ENCODE results near the gene ZBTB14. TPM values are rescaled to one million over a fixed set of nuclear protein-coding genes. Genes with fewer than 3 reads are reported as not detected.

ZBTB14 gene
- total and polyA plus RNA-seq, 2 experiments from 2014 or later = 9.6 to 10.6 TPM

GRCh38 chr18:5253910-5254309, 41.6 kb downstream of the ZBTB14 start:
- Histone ChIP-seq H3K79me2 (ENCODE audit: insufficient read depth) (no peaks in the 10 kb centered on the region), H3K4me1 (ENCODE audit: insufficient read depth) (no peaks in the 10 kb centered on the region), H4K20me1 (ENCODE audit: insufficient read depth) (no peaks in the 10 kb centered on the region), H3K27me3 (replicated peaks; ENCODE audit: insufficient read depth) (no peaks in the 10 kb centered on the region), H3F3A (ENCODE audit: insufficient read depth) (no peaks in the 10 kb centered on the region), H2AFZ (no peak overlapping the region), H3K9me3 (ENCODE audit: low read depth) (no peaks in the 10 kb centered on the region), H3K9me2 (ENCODE audit: insufficient read depth) (no peaks in the 10 kb centered on the region), H3K4me3 (no peak overlapping the region), H3K27ac (no peak overlapping the region), H3K4me2 (ENCODE audit: unreplicated experiment) (no peak overlapping the region), H3K36me3 (ENCODE audit: low read depth) (no peaks in the 10 kb centered on the region), H3K9ac (no peak overlapping the region)
- WGBS, 2 experiments (ENCODE audit: low coverage in 1 of 2, low lambda C conversion rate in 2 of 2, missing lambda C conversion rate in 2 of 2) = 51 to 53% methylated on average over 2 of the region's 2 CpGs
- no peak for TF ChIP-seq EZH2 (IDR thresholded peaks at IDR 0.05; ENCODE audit: insufficient read depth, poor library complexity, severe bottlenecking)
- no peak for TF ChIP-seq EZH2phosphoT487 (IDR thresholded peaks at IDR 0.05; ENCODE audit: insufficient read depth, low read depth)
- DNase-seq = no peak
- in situ Hi-C loops (cut with MboI) = no loop called here

DNA sequence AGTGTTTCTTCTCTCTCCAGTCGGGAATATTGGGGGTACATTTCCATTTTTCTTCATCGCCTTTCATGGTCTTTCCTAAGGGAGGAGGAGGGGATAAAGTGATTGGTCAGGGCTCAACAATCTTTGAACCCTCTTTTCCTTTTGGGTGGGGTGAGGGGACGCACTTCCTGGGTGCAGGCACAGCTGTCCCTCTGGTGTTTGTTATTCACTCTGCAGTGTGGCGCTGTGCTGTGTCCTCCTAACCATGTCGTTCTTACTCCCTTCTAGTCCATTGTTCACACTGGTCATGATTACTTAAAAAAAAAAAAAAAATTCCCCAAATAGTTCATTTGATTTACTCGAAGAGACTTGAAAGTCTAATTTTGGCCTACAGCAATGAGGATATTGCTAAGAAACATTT, 44.4 kb downstream of the ZBTB14 start:
- in situ Hi-C loops (cut with MboI) = no loop called here
- no peak overlapping the region for H3K9ac ChIP-seq
- no peaks in the 10 kb centered on the region for H3K9me3 ChIP-seq (ENCODE audit: low read depth)
- H3F3A ChIP-seq (ENCODE audit: insufficient read depth) = no peaks in the 10 kb centered on the region
- WGBS, 2 experiments (ENCODE audit: low coverage in 1 of 2, low lambda C conversion rate in 2 of 2, missing lambda C conversion rate in 2 of 2) = 55 to 61% methylated on average over 6 of the region's 6 CpGs
- no peaks in the 10 kb centered on the region for H3K79me2 ChIP-seq (ENCODE audit: insufficient read depth)
- H4K20me1 ChIP-seq (ENCODE audit: insufficient read depth) = no peaks in the 10 kb centered on the region
- H3K27ac ChIP-seq = no peak overlapping the region
- DNase-seq = no peak
- H3K4me3 ChIP-seq = no peak overlapping the region
- no peak overlapping the region for H2AFZ ChIP-seq
- H3K4me2 ChIP-seq (ENCODE audit: unreplicated experiment) = no peak overlapping the region
- H3K4me1 ChIP-seq (ENCODE audit: insufficient read depth) = no peaks in the 10 kb centered on the region
- no peaks in the 10 kb centered on the region for H3K27me3 ChIP-seq (replicated peaks; ENCODE audit: insufficient read depth)
- TF ChIP-seq EZH2 (IDR thresholded peaks at IDR 0.05; ENCODE audit: insufficient read depth, poor library complexity, severe bottlenecking) = no peak
- TF ChIP-seq EZH2phosphoT487 (IDR thresholded peaks at IDR 0.05; ENCODE audit: insufficient read depth, low read depth) = no peak
- no peaks in the 10 kb centered on the region for H3K9me2 ChIP-seq (ENCODE audit: insufficient read depth)
- H3K36me3 ChIP-seq (ENCODE audit: low read depth) = no peaks in the 10 kb centered on the region

- Histone ChIP-seq H3K79me2 (ENCODE audit: insufficient read depth) (no peaks in the 10 kb centered on the region), H3K4me3 (no peak overlapping the region), H3F3A (ENCODE audit: insufficient read depth) (no peaks in the 10 kb centered on the region), H3K9ac (no peak overlapping the region), H3K27me3 (replicated peaks; ENCODE audit: insufficient read depth) (no peaks in the 10 kb centered on the region), H3K36me3 (ENCODE audit: low read depth) (no peaks in the 10 kb centered on the region), H3K4me2 (ENCODE audit: unreplicated experiment) (no peak overlapping the region), H3K9me2 (ENCODE audit: insufficient read depth) (no peaks in the 10 kb centered on the region), H4K20me1 (ENCODE audit: insufficient read depth) (no peaks in the 10 kb centered on the region), H2AFZ (no peak overlapping the region), H3K27ac (no peak overlapping the region), H3K4me1 (ENCODE audit: insufficient read depth) (no peaks in the 10 kb centered on the region), H3K9me3 (ENCODE audit: low read depth) (no peaks in the 10 kb centered on the region)
- TF ChIP-seq EZH2phosphoT487 (IDR thresholded peaks at IDR 0.05; ENCODE audit: insufficient read depth, low read depth) = no peak
- no peak for TF ChIP-seq EZH2 (IDR thresholded peaks at IDR 0.05; ENCODE audit: insufficient read depth, poor library complexity, severe bottlenecking)
- DNase-seq = peak; percentile 29
- in situ Hi-C loops (cut with MboI) = no loop called here
These were observed 44.9 kb downstream of the ZBTB14 start for GRCh38 chr18:5250603-5251002.

DNA sequence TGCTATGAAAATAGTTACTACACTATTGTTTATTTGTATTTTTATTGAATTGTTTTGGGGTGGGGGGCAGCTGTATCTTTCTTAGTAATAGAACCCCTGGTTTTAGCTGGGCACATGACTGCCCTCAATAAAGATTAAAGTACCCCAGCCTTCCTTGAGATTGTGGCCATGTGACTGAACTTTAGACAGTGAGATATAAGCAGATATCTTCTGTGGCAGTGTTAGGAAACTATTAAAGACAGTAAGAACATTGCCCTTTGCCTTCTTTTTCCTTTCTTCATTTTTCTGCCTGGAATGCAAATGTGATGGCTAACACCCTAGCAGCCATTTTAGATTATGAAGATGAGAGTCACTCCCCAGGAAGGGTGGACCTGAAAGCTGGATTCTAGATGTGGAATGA, 50.6 kb downstream of the ZBTB14 start:
- H3K4me2 ChIP-seq (ENCODE audit: unreplicated experiment) = no peak overlapping the region
- no peaks in the 10 kb centered on the region for H3K9me2 ChIP-seq (ENCODE audit: insufficient read depth)
- no peak overlapping the region for H3K9ac ChIP-seq
- no peaks in the 10 kb centered on the region for H3K27me3 ChIP-seq (replicated peaks; ENCODE audit: insufficient read depth)
- TF ChIP-seq EZH2 (IDR thresholded peaks at IDR 0.05; ENCODE audit: insufficient read depth, poor library complexity, severe bottlenecking) (no peak), EZH2phosphoT487 (IDR thresholded peaks at IDR 0.05; ENCODE audit: insufficient read depth, low read depth) (no peak)
- no peaks in the 10 kb centered on the region for H3K9me3 ChIP-seq (ENCODE audit: low read depth)
- H3K4me1 ChIP-seq (ENCODE audit: insufficient read depth) = peaks cover 3% of the 10 kb centered on the region
- H2AFZ ChIP-seq = no peak overlapping the region
- no peaks in the 10 kb centered on the region for H4K20me1 ChIP-seq (ENCODE audit: insufficient read depth)
- H3K4me3 ChIP-seq = no peak overlapping the region
- H3K36me3 ChIP-seq (ENCODE audit: low read depth) = no peaks in the 10 kb centered on the region
- no peak for DNase-seq
- peaks cover 14% of the 10 kb centered on the region for H3K79me2 ChIP-seq (ENCODE audit: insufficient read depth)
- in situ Hi-C loops (cut with MboI) = no loop called here
- H3K27ac ChIP-seq = no peak overlapping the region
- no peaks in the 10 kb centered on the region for H3F3A ChIP-seq (ENCODE audit: insufficient read depth)

GRCh38 chr18:5239447-5239846, 56.1 kb downstream of the ZBTB14 start:
- Histone ChIP-seq H3K9me2 (ENCODE audit: insufficient read depth) (no peaks in the 10 kb centered on the region), H3K9me3 (ENCODE audit: low read depth) (no peaks in the 10 kb centered on the region), H4K20me1 (ENCODE audit: insufficient read depth) (no peaks in the 10 kb centered on the region), H3K27ac (no peak overlapping the region), H3K4me3 (peak overlapping the region; percentile 91), H3K79me2 (ENCODE audit: insufficient read depth) (peaks cover 33% of the 10 kb centered on the region), H3K9ac (peak overlapping the region; percentile 94), H2AFZ (no peak overlapping the region), H3K4me2 (ENCODE audit: unreplicated experiment) (peak overlapping the region; percentile 97), H3F3A (ENCODE audit: insufficient read depth) (peaks cover 8% of the 10 kb centered on the region; the same call in 1 of the 2 replicates), H3K36me3 (ENCODE audit: low read depth) (no peaks in the 10 kb centered on the region), H3K27me3 (replicated peaks; ENCODE audit: insufficient read depth) (no peaks in the 10 kb centered on the region), H3K4me1 (ENCODE audit: insufficient read depth) (peaks cover 20% of the 10 kb centered on the region)
- TF ChIP-seq EZH2 (IDR thresholded peaks at IDR 0.05; ENCODE audit: insufficient read depth, poor library complexity, severe bottlenecking) (no peak), EZH2phosphoT487 (IDR thresholded peaks at IDR 0.05; ENCODE audit: insufficient read depth, low read depth) (no peak)
- 95 to 96% methylated on average over 4 of the region's 4 CpGs for WGBS, 2 experiments (ENCODE audit: low coverage in 1 of 2, low lambda C conversion rate in 2 of 2, missing lambda C conversion rate in 2 of 2)
- DNase-seq = no peak
- in situ Hi-C loops (cut with MboI) = no loop called here

Other genes with a start within 250 kb of the ZBTB14 start
- gene AKAIN1, start 98.5 kb downstream of the ZBTB14 start, total RNA-seq (2014; rRNA removed; shearing (Covaris generic)) = not detected in 2 replicates
- gene AKAIN1, start 98.5 kb downstream of the ZBTB14 start, polyA plus RNA-seq (2016; fragmentation: Nextera tagmentation; extraction: Ambion mirVana) = not detected in 2 replicates
- 19.2 and 22.2 TPM in 2 replicates for gene EPB41L3, start 248.3 kb upstream of the ZBTB14 start, total RNA-seq (2014; rRNA removed; shearing (Covaris generic))
- 19.2 and 20.8 TPM in 2 replicates for gene EPB41L3, start 248.3 kb upstream of the ZBTB14 start, polyA plus RNA-seq (2016; fragmentation: Nextera tagmentation; extraction: Ambion mirVana)